Activated CD8-positive, alpha-beta memory T cell treated with anti-CD3 and anti-CD28 coated beads, Interleukin-2, amount 10 ng/mL, durations not matched to agents 7 days and 5 days (primary cell): ENCODE results near the gene BTLA. TPM values are rescaled to one million over a fixed set of nuclear protein-coding genes. Genes with fewer than 3 reads are reported as not detected.
"Not testable (repeated sequence)": the region's sequence is repeated elsewhere in the genome, so short reads cannot be mapped to it uniquely, and the experiment has no call there.

ENCODE experiments used
- ATAC-seq: fragments of 150-1000 bp; cut with Tn5 transposase; one replicate; pipeline ENCODE4 v1.10.0; 2021; ENCODE audit warnings: moderate library complexity
- CTCF ChIA-PET: fragments of 350-600 bp; sonication (Branson Sonifier 250); formaldehyde crosslinking; loops from one replicate; lab custom pipeline; 2021; ENCODE audit warnings: antibody characterized with exemption; lab: Charles Lee
- DNase-seq: peaks from one replicate; pipeline ENCODE4 v3.0.0-alpha.2; 2020
- H3K27ac Mint-ChIP-seq: one replicate; pipeline ENCODE4 v1.8.0; 2021; ENCODE audit warnings: mild to moderate bottlenecking, mixed read lengths
- H3K27me3 Mint-ChIP-seq: one replicate; pipeline ENCODE4 v1.8.0; 2021; ENCODE audit warnings: mixed read lengths
- H3K36me3 Mint-ChIP-seq: one replicate; pipeline ENCODE4 v1.8.0; 2021; ENCODE audit warnings: mild to moderate bottlenecking, mixed read lengths
- H3K4me1 Mint-ChIP-seq: one replicate; pipeline ENCODE4 v1.8.0; 2021; ENCODE audit warnings: mixed read lengths
- H3K4me3 Mint-ChIP-seq: one replicate; pipeline ENCODE4 v1.8.0; 2021; ENCODE audit warnings: mild to moderate bottlenecking, moderate library complexity, mixed read lengths
- H3K9me3 Mint-ChIP-seq: one replicate; pipeline ENCODE4 v1.8.0; 2022; ENCODE audit warnings: low read depth, mixed read lengths
- total RNA-seq, 2 experiments: library from RNA; stranded (reverse); gene quantifications; one replicate each; pipeline ENCODE4 v1.2.3, GENCODE V29; 2021

The BTLA gene, protein sequence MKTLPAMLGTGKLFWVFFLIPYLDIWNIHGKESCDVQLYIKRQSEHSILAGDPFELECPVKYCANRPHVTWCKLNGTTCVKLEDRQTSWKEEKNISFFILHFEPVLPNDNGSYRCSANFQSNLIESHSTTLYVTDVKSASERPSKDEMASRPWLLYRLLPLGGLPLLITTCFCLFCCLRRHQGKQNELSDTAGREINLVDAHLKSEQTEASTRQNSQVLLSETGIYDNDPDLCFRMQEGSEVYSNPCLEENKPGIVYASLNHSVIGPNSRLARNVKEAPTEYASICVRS
- 10 to 100 TPM; 16.2 to 17.1 TPM for total RNA-seq

DNA sequence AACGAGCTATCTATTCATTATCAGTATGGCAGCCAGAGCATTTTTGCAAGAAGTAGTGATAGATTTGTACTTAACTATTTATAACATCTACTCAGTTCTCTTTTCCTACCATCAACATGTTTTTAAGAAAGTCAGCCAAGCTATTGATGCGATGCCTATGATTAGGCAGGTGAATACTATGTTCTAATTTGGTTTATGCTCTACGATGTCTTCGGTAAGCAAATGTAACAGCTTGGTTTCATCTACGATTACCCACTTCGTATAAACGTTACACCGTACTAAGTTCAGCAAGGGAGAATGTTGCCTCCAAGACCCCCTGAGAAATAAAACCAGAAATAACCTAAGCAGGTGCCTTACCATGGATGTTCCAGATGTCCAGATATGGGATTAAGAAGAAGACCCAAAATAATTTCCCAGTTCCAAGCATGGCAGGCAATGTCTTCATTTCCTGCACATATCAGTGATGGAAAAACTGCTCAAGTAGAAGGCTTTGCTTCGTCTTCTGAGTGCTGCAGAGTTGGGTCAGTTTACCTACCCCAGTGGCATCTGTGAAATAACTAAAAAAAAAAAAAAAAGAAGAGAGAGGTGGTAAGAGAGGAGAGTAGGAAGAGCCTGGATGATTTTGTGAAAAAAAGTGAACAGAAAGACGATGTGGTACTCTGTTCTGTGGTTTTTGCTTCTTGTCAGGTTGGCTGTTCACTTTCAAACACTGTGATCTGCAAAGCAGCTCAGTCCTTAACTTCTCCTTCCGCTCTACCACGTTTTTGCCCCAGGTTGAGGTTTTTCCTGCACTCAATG is at the start of gene BTLA:
Gene BTLA, minus strand, starts transcription at position 559 of the 798 bp plus-strand sequence. Its CDS starts 114 bp downstream, at position 445.
- CTCF ChIA-PET, result interaction anchor here (0.7 to 2.1 kb wide), 12 partner anchors 10 to 206 kb away, joined by 3 to 9 read pairs (median 3); partner anchors contain the start of gene SLC9C1
- H3K27ac Mint-ChIP-seq, result peak within 1 kb of the TSS; percentile 95
- DNase-seq (peak; percentile 59), ATAC-seq (peak; percentile 68)
- peaks cover 9% of the 10 kb centered on the region for H3K36me3 Mint-ChIP-seq
- peaks cover 4% of the 10 kb centered on the region for H3K9me3 Mint-ChIP-seq
- no peaks in the 10 kb centered on the region for H3K27me3 Mint-ChIP-seq
- peak within 1 kb of the TSS; percentile 93 for H3K4me3 Mint-ChIP-seq
- H3K4me1 Mint-ChIP-seq, result peaks cover 43% of the 10 kb centered on the region

DNA sequence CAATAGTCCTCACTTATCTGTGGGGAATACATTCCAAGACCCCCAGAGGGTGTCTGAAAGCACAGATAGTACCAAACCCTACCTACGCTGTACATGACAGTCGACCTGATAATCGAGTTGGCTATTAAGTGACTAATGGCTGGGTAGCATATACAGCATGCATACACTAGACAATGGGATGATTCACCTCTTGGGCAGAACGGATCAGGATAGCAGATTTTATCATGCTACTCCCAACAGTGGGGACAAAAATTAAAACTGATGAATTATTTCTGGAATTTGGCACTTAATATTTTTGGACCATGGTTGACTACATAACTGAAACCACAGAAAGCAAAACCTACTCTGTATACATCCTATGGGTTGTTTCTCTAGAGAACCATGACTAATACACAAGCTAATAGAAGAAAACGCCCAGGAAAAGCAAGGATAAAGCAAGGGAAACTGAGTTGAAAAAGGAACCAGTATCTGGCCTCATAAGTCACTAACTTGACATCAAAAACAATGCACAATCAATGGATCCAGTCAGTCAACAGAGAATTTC is 47.0 kb upstream of the BTLA start:
- Mint-ChIP-seq H3K9me3 (no peaks in the 10 kb centered on the region), H3K4me1 (peaks cover 8% of the 10 kb centered on the region), H3K4me3 (no peak overlapping the region), H3K27me3 (no peaks in the 10 kb centered on the region), H3K27ac (no peak overlapping the region), H3K36me3 (peaks cover 53% of the 10 kb centered on the region)
- DNase-seq (no peak), ATAC-seq (no peak)
- CTCF ChIA-PET, result interaction anchor here (1.0 kb wide), 1 partner anchor 12 kb away, joined by 3 read pairs; no protein-coding TSS in a partner anchor

DNA sequence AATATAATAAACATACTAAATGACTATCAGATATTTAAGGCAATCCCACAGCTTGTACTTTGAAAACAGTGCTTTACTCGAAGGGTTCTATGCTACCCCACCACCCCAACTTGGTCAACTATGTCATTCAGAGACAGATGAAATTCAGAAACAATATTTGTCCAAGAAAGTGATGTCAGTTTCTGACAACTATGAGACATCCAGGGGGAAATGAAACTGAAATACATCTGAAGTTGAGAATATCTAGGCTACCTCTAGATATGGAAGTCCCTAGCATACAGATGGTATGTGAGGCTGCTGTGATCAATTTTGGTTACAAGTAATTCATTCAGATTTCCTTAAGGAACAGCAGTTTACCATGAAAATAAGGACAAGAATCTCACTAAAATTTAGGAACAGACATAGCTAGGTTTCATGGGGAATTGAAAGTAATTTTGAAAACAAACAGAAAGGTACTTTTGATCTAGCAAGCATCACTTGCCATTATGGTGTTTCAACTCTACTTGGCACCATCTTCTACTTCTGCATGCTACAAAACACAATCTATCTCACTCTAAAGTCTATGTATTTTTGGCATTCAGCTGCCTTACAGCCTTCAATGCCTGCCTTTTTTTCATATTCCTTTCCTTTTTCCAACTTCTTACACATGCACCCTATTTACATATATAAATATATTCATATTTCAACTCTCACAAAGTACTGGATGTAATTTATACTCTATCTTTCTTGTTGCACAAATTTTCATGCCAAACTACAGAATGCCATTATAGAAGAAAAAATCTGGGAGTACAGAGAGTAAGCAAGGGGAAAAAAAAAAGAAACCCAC is 40.8 kb upstream of the BTLA start:
- CTCF ChIA-PET, result interaction anchor here (0.8 to 1.0 kb wide), 2 partner anchors 9 to 246 kb away, joined by 3 to 4 read pairs; partner anchors contain the start of gene SLC9C1

DNA sequence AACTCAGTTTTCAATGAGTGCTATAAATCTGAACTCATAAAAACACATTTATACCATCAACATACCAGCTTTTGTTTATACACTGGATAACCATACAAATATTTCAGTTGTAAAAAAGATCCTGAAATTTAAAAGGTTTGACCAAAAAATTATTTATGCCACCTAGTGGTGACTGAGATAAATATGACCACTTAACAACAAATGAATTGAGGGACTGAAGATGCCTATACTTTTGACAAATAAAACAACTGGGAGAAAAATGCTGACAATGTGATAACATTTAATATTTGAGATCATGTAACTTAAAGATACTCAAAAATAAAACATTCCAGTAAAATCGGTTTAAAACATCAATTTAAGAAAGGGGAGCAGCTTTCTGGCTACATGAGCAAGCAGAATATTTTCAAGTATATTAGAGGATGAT is 32.1 kb upstream of the BTLA start:
- Mint-ChIP-seq H3K27ac (no peak overlapping the region), H3K9me3 (no peaks in the 10 kb centered on the region), H3K27me3 (no peaks in the 10 kb centered on the region), H3K36me3 (peaks cover 34% of the 10 kb centered on the region), H3K4me1 (no peaks in the 10 kb centered on the region), H3K4me3 (no peak overlapping the region)
- DNase-seq (no peak), ATAC-seq (no peak)
- CTCF ChIA-PET, result interaction anchor here (0.5 to 1.6 kb wide), 7 partner anchors 9 to 420 kb away, joined by 3 to 15 read pairs (median 3); partner anchors contain the start of gene SLC9C1

More for the DNA sequence above, 40.8 kb upstream of the BTLA start:
- peak; percentile 66 for ATAC-seq
- Mint-ChIP-seq H3K4me3 (no peak overlapping the region), H3K27me3 (no peaks in the 10 kb centered on the region), H3K27ac (peak overlapping the region; percentile 77), H3K36me3 (peaks cover 65% of the 10 kb centered on the region), H3K9me3 (no peaks in the 10 kb centered on the region), H3K4me1 (peaks cover 19% of the 10 kb centered on the region)
- no peak for DNase-seq

DNA sequence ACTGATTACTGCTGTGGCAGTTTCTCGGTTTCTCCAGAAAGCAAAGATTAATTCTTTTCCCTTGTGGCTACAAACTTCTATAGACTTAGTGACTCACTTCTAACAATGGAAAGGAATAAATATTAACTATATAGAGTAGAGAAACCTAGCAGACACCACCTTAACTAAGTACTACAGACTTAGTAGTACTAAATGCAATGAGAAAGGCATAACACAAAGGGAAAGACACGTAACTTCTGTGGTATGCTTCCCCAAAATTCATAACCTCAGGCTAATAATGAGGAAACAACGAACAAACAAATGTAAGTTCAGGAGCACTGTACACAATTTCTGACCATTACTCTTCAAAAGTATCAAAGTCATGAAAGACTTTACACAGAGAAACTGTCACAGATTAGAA is 31.3 kb upstream of the BTLA start:
- no peak for ATAC-seq
- no peak overlapping the region for H3K4me3 Mint-ChIP-seq
- no peaks in the 10 kb centered on the region for H3K9me3 Mint-ChIP-seq
- no peaks in the 10 kb centered on the region for H3K27me3 Mint-ChIP-seq
- H3K27ac Mint-ChIP-seq, result no peak overlapping the region
- CTCF ChIA-PET, result interaction anchor here (0.5 to 1.6 kb wide), 7 partner anchors 9 to 419 kb away, joined by 3 to 15 read pairs (median 3); partner anchors contain the start of gene SLC9C1
- no peaks in the 10 kb centered on the region for H3K4me1 Mint-ChIP-seq
- no peak for DNase-seq
- peaks cover 30% of the 10 kb centered on the region for H3K36me3 Mint-ChIP-seq

DNA sequence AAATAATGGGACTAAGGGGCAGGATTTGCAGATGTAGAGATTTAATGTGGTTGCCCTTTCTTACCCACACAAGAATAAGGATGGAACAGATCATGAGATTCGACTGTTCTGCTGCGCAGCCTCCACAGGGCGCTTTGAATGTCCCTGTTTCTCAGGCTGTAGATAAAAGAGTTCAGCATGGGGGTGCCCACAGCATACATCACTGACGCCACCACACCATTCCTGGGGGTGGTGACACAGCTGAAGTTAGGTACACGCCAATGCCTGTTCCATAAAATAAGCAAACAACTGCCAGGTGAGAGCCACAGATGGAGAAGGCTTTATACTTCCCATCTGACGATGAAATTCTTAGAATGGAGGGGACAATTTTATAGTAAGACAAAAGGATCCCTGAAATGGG is 24.9 kb upstream of the BTLA start:
- H3K27ac Mint-ChIP-seq, ATAC-seq, DNase-seq, H3K9me3 Mint-ChIP-seq, H3K4me3 Mint-ChIP-seq, H3K27me3 Mint-ChIP-seq, H3K4me1 Mint-ChIP-seq, CTCF ChIA-PET, H3K36me3 Mint-ChIP-seq: not testable (repeated sequence)

DNA sequence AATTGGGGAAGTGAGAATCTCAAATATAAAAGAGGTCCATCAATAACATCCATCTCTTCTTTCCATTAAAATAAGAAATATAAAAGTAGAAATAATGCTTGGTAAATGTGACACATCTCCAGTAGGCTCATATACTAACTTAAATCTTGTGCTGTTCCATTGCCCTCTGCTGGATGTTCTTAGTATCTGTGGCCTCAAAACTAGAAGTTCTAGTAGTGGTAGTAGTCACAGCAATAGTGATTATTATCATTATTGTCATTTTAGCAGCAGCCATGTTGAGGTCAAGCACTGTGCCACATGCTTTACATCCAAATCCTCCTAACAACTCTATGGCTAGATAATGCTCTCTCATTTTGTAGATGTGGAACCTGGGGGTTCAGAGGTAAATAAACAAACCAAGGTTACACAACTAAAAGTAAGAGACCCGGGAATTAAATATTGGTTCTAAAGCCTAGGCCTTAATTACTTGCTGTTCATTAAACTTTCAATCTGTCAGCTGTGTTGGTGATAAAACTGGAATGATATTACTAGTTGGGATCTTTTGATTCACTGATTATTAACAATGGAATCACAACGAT is 20.2 kb upstream of the BTLA start:
- ATAC-seq, result peak; percentile 75
- Mint-ChIP-seq H3K4me3 (no peak overlapping the region), H3K4me1 (peaks cover 19% of the 10 kb centered on the region), H3K36me3 (peaks cover 2% of the 10 kb centered on the region), H3K27ac (no peak overlapping the region), H3K9me3 (no peaks in the 10 kb centered on the region), H3K27me3 (no peaks in the 10 kb centered on the region)
- no peak for DNase-seq
- CTCF ChIA-PET, result interaction anchor here (0.6 to 3.2 kb wide), 14 partner anchors 20 to 408 kb away, joined by 3 to 24 read pairs (median 4); partner anchors contain the start of genes BTLA, CD200 and SLC9C1

DNA sequence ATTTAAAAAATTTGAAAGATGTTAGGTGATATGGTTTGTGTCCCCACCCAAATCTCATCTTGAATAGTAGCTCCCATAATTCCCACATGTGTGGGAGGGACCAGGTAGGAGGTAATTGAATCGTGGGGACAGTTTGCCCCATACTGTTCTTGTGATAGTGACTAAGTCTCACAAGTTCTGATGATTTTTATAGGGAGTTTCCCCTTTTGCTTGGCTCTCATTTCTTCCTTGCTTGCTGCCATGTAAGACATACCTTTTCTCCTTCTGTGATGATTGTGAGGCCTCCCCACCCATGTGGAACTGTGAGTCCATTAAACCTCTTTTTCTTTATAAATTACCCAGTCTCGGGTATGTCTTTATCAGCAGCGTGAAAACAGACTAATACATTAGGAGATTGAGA is 19.7 kb upstream of the BTLA start:
- not testable (repeated sequence) for H3K9me3 Mint-ChIP-seq, H3K36me3 Mint-ChIP-seq, H3K27me3 Mint-ChIP-seq, H3K4me3 Mint-ChIP-seq, ATAC-seq, H3K27ac Mint-ChIP-seq, DNase-seq
- CTCF ChIA-PET, result interaction anchor here (0.6 to 1.8 kb wide), 7 partner anchors 14 to 409 kb away, joined by 3 to 6 read pairs (median 5); partner anchors contain the start of gene CD200
- H3K4me1 Mint-ChIP-seq, result peaks cover 22% of the 10 kb centered on the region

DNA sequence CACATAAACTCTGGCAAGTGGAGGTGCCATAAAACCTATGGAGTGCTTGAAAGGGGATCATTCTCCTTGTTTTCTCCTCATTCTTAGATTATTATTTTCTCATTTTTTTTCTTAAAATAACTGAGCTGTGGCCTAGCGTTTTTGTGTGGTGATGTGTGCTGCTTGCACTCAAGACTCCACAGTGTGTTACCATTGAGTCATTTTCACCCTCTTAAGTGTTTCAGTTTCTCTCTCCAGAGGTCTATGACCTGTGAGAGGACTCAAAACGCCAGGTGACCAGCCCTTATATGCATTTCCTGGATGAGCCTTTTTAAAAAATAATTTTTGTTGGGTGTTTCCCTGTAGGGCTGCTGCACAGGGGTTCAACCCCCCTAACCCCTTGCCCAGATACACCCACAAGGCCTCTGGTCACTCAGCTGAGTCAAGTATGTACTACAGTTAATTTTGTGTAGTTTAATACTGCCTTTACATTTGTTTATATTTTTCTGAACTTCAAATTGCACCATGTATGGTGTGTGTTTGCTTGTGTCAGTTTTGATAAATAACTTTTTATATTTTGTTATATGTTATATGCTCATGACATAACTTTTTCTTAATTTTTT is 15.4 kb upstream of the BTLA start:
- ATAC-seq (peak; percentile 100), DNase-seq (peak; percentile 74)
- H3K9me3 Mint-ChIP-seq, result peaks cover 4% of the 10 kb centered on the region
- peak overlapping the region; percentile 33 for H3K4me3 Mint-ChIP-seq
- peaks cover 23% of the 10 kb centered on the region for H3K4me1 Mint-ChIP-seq
- H3K27me3 Mint-ChIP-seq, result no peaks in the 10 kb centered on the region
- CTCF ChIA-PET, result interaction anchor here (0.7 to 2.2 kb wide), 10 partner anchors 11 to 221 kb away, joined by 3 to 7 read pairs (median 4); partner anchors contain the start of gene BTLA
- peaks cover 14% of the 10 kb centered on the region for H3K36me3 Mint-ChIP-seq
- H3K27ac Mint-ChIP-seq, result peak overlapping the region; percentile 85

DNA sequence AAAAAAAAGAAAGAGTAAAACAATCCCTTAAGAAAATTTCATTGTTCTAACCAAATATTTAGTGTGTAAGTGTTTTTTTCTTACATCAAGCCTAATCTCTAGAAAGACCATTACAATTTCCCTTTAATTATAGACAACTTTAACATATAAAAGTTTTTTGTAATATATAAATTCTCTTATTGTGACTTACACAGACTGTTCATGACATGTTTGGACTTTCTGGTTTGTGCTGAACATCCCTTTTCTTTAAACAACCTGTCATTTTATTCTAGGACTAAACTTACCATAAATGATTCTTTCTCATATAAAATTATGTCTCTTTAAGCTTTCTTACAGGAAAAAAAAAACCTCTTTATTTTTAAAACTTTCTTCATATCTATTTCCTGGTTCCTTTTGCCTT is 13.0 kb upstream of the BTLA start:
- CTCF ChIA-PET, result interaction anchor here (1.0 to 1.7 kb wide), 4 partner anchors 11 to 219 kb away, joined by 3 to 4 read pairs (median 3); partner anchors contain the start of gene SLC9C1
- Mint-ChIP-seq H3K9me3 (peaks cover 6% of the 10 kb centered on the region), H3K4me1 (peaks cover 15% of the 10 kb centered on the region), H3K36me3 (peaks cover 18% of the 10 kb centered on the region), H3K4me3 (no peak overlapping the region), H3K27ac (no peak overlapping the region), H3K27me3 (no peaks in the 10 kb centered on the region)
- no peak for ATAC-seq
- no peak for DNase-seq

DNA sequence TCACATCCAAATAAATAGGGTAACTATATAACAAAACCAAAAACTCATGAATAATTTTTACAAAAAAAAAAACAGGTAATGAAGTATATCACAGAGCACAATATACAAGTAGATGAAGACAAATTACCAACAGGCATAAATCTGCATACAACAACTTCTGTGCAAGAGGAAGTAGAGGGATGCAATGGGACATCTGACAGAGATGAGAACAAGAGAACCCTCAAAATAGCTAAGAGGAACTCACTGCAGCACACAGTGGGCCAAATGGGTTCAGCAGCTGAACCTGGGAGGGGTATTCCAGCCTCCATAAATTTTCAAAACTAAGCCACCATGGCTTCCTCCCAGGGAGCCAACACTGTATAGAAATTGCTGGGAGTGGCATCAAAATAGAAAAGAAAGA is 9.6 kb upstream of the BTLA start:
- no peak overlapping the region for H3K27ac Mint-ChIP-seq
- CTCF ChIA-PET, result interaction anchor here (1.4 to 1.6 kb wide), 2 partner anchors 9 to 11 kb away, joined by 4 read pairs; partner anchors contain the start of gene BTLA
- H3K27me3 Mint-ChIP-seq, result no peaks in the 10 kb centered on the region
- DNase-seq (no peak), ATAC-seq (no peak)
- H3K36me3 Mint-ChIP-seq, result peaks cover 17% of the 10 kb centered on the region
- H3K9me3 Mint-ChIP-seq, result peaks cover 6% of the 10 kb centered on the region
- no peak overlapping the region for H3K4me3 Mint-ChIP-seq
- H3K4me1 Mint-ChIP-seq, result peaks cover 5% of the 10 kb centered on the region
